ENCODE results near the gene LRG1. TPM values are rescaled to one million over a fixed set of nuclear protein-coding genes. Genes with fewer than 3 reads are reported as not detected.

Gene LRG1
- total and polyA plus RNA-seq, 9 of the 15 experiments (the other 6 are each of a cell fraction or from before 2014, with no cell fraction given), result 1.5 to 11.9 (median 8.7) TPM

- ChIA-PET POLR2A (no interaction called here), CTCF (ENCODE audit: low intra/inter-chr PET ratio) (interaction anchor here (0.6 kb wide), 1 partner anchor 22 kb away, joined by 4 read pairs; no protein-coding TSS in a partner anchor)
- no peak for ATAC-seq
- no peaks in the 10 kb centered on the region for H3K9me3 ChIP-seq (replicated peaks; ENCODE audit: control insufficient read depth, insufficient read depth, low read depth, low read length)
- H3K9ac ChIP-seq (ENCODE audit: insufficient read depth in 1 of 2, low read depth in 2 of 2, low read length in 2 of 2), result peak overlapping the region in 1 of 2 experiments; percentile 83; a peak in 2 of 4 replicates
- H3K27me3 ChIP-seq (ENCODE audit: control insufficient read depth in 2 of 2, insufficient read depth in 2 of 2, low read length in 2 of 2), result no peaks in the 10 kb centered on the region
- FAIRE-seq, result no peak
- H3K4me1 ChIP-seq (replicated peaks in 1 of 2; ENCODE audit: control insufficient read depth in 2 of 2, insufficient read depth in 2 of 2, low read length in 2 of 2), result peaks cover 11 to 54% of the 10 kb centered on the region in 2 experiments
- H3K9me1 ChIP-seq (ENCODE audit: control insufficient read depth, insufficient read depth, low read length), result no peaks in the 10 kb centered on the region
- TF ChIP-seq SAFB (IDR thresholded peaks at IDR 0.05; ENCODE audit: borderline replicate concordance, low read depth, low read length) (peak; percentile 83; the same call in 1 of the 2 replicates), RBM15 (IDR thresholded peaks at IDR 0.05; ENCODE audit: insufficient read depth, low read length) (no peak)
- no peak for DNase-seq (ENCODE audit: extremely low read depth in 1 of 4, low spot score in 3 of 4)
- 19% methylated on average over 18 of the region's 18 CpGs for WGBS (ENCODE audit: insufficient coverage, low coverage, missing lambda C conversion rate)
- H2AFZ ChIP-seq (ENCODE audit: low read depth, low read length), result peak overlapping the region; percentile 53
- in situ Hi-C loops (cut with MboI) (no loop called here), intact Hi-C loops (cut with micrococcal nuclease) (no loop called here)
- no peaks in the 10 kb centered on the region for H3K36me3 ChIP-seq (ENCODE audit: control insufficient read depth, insufficient read depth, low read length)
- H3K27ac ChIP-seq (ENCODE audit: extremely low read depth, low read depth, low read length), result no peak overlapping the region
- no TSS peak for BruUV-seq (replicated peaks)
- no peaks in the 10 kb centered on the region for H4K20me1 ChIP-seq (replicated peaks; ENCODE audit: control insufficient read depth, insufficient read depth, low read length)
- H3K79me2 ChIP-seq (ENCODE audit: control insufficient read depth, insufficient read depth, low read length), result no peaks in the 10 kb centered on the region
- no peak overlapping the region for H3K4me2 ChIP-seq (ENCODE audit: insufficient read depth, low read length)
- H3K4me3 ChIP-seq, result no peak overlapping the region
Observed at GRCh38 chr19:4552525-4552819, 12.6 kb upstream of the LRG1 start.

DNA sequence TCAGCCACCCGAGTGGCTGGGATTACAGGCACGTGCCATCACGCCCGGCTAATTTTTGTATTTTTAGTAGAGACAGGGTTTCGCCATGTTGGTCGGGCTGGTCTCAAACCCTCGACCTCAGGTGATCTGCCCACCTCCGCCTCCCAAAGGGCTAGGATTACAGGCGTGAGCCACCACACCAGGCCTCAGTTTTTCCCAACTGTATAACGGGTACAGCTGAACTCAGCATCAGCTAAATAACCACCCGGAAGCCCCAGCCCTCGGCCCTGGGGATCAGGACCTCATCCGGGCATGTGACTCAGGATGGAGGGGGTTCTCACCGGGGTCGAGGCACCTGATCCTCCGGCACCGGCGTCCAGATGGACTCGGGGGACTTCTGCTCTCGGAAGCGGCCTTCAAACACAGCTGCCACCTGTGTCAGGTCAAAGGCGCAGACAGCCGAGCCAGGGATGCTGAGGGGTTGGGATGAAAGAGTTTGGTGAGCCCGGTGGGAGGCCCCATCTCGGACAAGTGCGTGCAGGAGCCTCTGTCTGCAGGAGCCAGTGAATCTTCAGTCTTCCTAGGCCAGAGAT, 10.7 kb upstream of the LRG1 start:
- H2AFZ ChIP-seq (ENCODE audit: low read depth, low read length), result no peak overlapping the region
- H3K9me1 ChIP-seq (ENCODE audit: control insufficient read depth, insufficient read depth, low read length), result no peaks in the 10 kb centered on the region
- WGBS (ENCODE audit: insufficient coverage, low coverage, missing lambda C conversion rate), result 63% methylated on average over 26 of the region's 26 CpGs
- H3K36me3 ChIP-seq (ENCODE audit: control insufficient read depth, insufficient read depth, low read length), result no peaks in the 10 kb centered on the region
- no peak overlapping the region for H3K4me3 ChIP-seq
- no peaks in the 10 kb centered on the region for H3K79me2 ChIP-seq (ENCODE audit: control insufficient read depth, insufficient read depth, low read length)
- ChIA-PET CTCF (ENCODE audit: low intra/inter-chr PET ratio) (no interaction called here), POLR2A (no interaction called here)
- intact Hi-C loops (cut with micrococcal nuclease) (no loop called here), in situ Hi-C loops (cut with MboI) (no loop called here)
- no TSS peak for BruUV-seq (replicated peaks)
- no peaks in the 10 kb centered on the region for H4K20me1 ChIP-seq (replicated peaks; ENCODE audit: control insufficient read depth, insufficient read depth, low read length)
- no peak overlapping the region for H3K4me2 ChIP-seq (ENCODE audit: insufficient read depth, low read length)
- H3K9ac ChIP-seq (ENCODE audit: insufficient read depth in 1 of 2, low read depth in 2 of 2, low read length in 2 of 2), result no peak overlapping the region; a peak in 1 of 4 replicates
- no peak overlapping the region for H3K27ac ChIP-seq (ENCODE audit: extremely low read depth, low read depth, low read length)
- no peaks in the 10 kb centered on the region for H3K9me3 ChIP-seq (replicated peaks; ENCODE audit: control insufficient read depth, insufficient read depth, low read depth, low read length)
- ATAC-seq, result no peak
- DNase-seq (ENCODE audit: extremely low read depth in 1 of 4, low spot score in 3 of 4), result peak in 1 of 4 experiments; percentile 4
- no peaks in the 10 kb centered on the region for H3K27me3 ChIP-seq (ENCODE audit: control insufficient read depth in 2 of 2, insufficient read depth in 2 of 2, low read length in 2 of 2)
- H3K4me1 ChIP-seq (replicated peaks in 1 of 2; ENCODE audit: control insufficient read depth in 2 of 2, insufficient read depth in 2 of 2, low read length in 2 of 2), result peaks cover 3 to 40% of the 10 kb centered on the region in 2 experiments; a peak in 4 of 5 replicates
- no peak for FAIRE-seq
- TF ChIP-seq SMARCC2 (IDR thresholded peaks at IDR 0.05; ENCODE audit: low read depth) (no peak), ADNP (tag; IDR thresholded peaks at IDR 0.05) (0 out of 2 replicates have a peak, but pooled peaks have one; percentile 52), SMARCA5 (IDR thresholded peaks at IDR 0.05) (peak; percentile 48; the same call in 1 of the 2 replicates), KAT8 (IDR thresholded peaks at IDR 0.05; ENCODE audit: low read depth) (no peak), RBM25 (IDR thresholded peaks at IDR 0.05; ENCODE audit: low read depth, low read length, severe bottlenecking) (peak; percentile 50), KDM1A (IDR thresholded peaks at IDR 0.05) (peak; percentile 58 to 80), ZNF830 (CRISPR knock-in tag; IDR thresholded peaks at IDR 0.05) (no peak), MECOM (CRISPR knock-in tag; IDR thresholded peaks at IDR 0.05) (no peak), ZZZ3 (IDR thresholded peaks at IDR 0.05) (no peak), TOE1 (IDR thresholded peaks at IDR 0.05; ENCODE audit: borderline replicate concordance) (no peak), TOE1 (CRISPR knock-in tag; IDR thresholded peaks at IDR 0.05; ENCODE audit: borderline replicate concordance, low read depth) (no peak), ZBTB34 (CRISPR knock-in tag; IDR thresholded peaks at IDR 0.05) (no peak)
- TF ChIP-seq, protein P1, sequence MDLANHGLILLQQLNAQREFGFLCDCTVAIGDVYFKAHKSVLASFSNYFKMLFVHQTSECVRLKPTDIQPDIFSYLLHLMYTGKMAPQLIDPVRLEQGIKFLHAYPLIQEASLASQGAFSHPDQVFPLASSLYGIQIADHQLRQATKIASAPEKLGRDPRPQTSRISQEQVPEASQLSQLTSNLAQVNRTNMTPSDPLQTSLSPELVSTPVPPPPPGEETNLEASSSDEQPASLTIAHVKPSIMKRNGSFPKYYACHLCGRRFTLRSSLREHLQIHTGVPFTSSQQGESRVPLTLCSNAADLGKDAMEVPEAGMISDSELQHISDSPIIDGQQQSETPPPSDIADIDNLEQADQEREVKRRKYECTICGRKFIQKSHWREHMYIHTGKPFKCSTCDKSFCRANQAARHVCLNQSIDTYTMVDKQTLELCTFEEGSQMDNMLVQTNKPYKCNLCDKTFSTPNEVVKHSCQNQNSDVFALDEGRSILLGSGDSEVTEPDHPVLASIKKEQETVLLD (IDR thresholded peaks at IDR 0.05), result no peak
